C4-2B (cell line): ENCODE measurements around the gene TMBIM1.

Source experiments
- H3K27ac ChIP-seq: fragments of 450-650 bp; 2 replicates; pipeline ENCODE4 v1.5.1; 2017
- ZFX ChIP-seq: fragments of 450-650 bp; IDR thresholded peaks from 2 replicates; pipeline ENCODE4 v1.6.1; 2017
- TF ChIP-seq, protein P1 (sequence below): fragments of 450-650 bp; conservative IDR thresholded peaks from 2 replicates; pipeline ENCODE4 v1.5.1; 2017; ENCODE audit warnings: mild to moderate bottlenecking

TMBIM1 gene

DNA sequence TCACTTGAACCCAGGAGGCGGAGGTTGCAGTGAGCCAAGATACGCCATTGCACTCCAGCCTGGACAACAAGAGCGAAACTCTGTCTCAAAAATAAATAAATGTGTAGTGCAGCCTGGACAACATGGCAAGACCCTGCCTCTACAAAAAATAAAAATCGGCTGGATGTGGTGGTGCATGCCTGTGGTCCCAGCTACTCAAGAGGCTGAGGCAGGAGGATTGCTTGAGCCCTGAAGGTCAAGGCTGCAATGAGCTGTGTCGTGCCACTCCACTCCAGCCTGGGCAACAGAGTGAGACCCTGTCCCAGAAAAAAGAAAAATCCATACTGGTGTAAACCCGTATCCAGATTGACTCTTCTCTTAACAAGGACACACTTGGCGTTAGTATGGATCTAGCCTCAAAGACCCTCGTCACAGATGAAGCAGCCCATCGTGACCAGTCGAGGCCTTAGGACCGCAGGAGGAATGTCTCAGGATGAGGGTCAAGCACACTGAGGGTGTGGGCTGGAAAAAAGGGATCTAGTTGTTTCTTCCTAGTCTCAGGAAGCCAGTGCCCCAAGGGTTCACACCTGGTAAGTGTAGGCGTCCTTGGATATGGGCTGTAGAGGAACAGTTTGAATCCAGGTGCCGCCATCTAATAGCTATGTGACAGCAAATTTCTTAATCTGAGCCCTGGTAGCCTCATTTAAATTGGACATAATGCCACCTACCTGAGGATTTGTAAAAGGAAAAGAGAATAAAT, 35.5 kb downstream of the TMBIM1 start:
- no peak overlapping the region; the same call in 1 of the 2 replicates for H3K27ac ChIP-seq
- no peak for TF ChIP-seq ZFX
- TF ChIP-seq, protein P1, sequence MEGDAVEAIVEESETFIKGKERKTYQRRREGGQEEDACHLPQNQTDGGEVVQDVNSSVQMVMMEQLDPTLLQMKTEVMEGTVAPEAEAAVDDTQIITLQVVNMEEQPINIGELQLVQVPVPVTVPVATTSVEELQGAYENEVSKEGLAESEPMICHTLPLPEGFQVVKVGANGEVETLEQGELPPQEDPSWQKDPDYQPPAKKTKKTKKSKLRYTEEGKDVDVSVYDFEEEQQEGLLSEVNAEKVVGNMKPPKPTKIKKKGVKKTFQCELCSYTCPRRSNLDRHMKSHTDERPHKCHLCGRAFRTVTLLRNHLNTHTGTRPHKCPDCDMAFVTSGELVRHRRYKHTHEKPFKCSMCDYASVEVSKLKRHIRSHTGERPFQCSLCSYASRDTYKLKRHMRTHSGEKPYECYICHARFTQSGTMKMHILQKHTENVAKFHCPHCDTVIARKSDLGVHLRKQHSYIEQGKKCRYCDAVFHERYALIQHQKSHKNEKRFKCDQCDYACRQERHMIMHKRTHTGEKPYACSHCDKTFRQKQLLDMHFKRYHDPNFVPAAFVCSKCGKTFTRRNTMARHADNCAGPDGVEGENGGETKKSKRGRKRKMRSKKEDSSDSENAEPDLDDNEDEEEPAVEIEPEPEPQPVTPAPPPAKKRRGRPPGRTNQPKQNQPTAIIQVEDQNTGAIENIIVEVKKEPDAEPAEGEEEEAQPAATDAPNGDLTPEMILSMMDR: no peak

DNA sequence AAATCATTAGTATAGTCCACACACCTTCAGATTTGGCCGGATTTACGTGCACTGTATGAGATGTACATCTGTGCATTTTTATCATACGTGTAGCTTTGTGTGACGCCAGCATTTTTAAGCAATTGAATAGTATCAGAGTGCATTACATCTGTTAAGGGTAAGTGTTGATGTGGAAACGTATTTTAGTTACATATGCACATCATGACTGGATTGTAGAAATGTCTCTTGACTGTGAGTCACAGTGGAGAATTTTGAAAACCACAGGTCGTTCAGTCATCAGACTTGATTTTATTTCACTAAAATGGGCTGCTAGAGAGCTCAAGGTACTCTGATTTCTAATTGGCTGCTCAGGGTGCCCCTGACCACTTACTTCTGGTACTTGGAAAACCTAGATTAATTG, 36.9 kb downstream of the TMBIM1 start:
- H3K27ac ChIP-seq: no peak overlapping the region
- TF ChIP-seq, protein P1: no peak
- TF ChIP-seq ZFX: no peak

DNA sequence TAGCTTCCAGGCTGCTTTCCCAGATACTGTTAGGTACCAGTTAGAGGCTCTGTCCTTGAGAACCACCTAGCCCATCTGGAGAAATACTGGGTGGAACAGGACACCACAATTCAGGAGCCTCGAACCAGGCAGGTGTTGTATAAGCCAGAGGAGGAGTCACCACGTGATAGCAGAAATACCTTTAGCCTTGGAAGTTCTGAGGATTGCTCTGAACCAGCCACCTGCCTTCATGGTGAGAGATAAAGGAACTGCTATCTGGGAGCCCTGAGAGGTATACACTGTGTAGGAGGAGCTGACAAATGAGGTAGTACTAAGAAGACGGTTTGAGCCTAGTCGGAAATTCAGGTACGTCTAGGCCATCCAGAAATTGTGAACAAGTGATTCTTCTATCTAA, 39.1 kb downstream of the TMBIM1 start:
- TF ChIP-seq ZFX: no peak
- TF ChIP-seq, protein P1: no peak
- H3K27ac ChIP-seq: no peak overlapping the region

DNA sequence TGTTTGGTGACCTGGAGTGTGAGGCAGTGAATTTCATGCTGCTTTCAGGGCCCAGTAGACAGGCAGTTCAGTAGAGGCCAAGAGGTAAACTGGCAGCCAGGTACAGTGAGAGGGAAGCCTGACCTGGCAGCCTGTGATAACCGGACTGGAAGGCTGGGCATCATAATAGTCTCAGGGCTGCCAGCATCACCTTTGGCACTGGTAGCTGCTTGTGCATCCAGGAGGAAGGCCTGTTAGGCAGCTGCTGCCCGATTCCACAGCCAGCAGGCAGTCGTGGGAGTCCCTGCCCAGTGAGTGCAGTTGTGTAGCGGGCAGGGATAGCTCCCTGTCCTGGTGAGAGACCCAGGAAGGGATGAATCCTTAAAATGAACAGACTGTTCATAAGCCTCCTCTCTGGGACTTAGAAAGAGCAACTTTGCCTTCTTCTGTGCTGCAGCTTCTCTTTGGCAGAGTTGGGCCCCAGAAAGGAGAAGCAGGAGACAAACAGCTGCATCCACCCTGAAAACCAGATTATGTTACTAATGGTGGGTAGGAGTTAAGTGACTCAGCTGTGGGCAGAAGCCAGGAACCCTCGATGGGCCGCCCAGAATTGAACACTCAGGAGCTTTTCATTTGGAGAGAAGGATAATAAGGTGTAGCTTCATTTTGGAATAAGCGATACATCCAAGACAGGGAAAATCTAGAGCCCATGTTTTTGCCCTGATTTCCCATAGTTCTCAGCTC, 39.6 kb downstream of the TMBIM1 start:
- H3K27ac ChIP-seq: no peak overlapping the region
- TF ChIP-seq ZFX: no peak
- TF ChIP-seq, protein P1: no peak

DNA sequence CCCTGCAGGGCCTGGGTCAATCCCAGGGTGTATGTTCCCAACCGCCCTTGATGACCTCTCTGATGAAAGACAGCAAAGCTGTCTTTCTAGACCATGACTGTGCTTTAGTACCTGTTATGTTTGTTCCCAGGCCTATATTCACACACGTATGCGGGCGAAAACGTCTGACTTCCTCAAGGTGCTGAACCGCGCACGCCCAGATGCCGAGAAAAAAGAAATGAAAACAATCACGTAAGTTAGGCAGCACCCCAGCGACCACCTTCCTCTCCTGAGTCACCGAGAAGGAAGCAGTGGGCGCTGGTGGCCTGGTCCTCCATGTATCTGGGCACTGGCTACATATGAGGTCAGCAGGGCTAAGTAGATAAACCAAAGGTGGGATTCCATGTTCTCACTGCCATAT, 42.6 kb downstream of the TMBIM1 start:
- H3K27ac ChIP-seq: no peak overlapping the region
- no peak for TF ChIP-seq ZFX
- TF ChIP-seq, protein P1: no peak

DNA sequence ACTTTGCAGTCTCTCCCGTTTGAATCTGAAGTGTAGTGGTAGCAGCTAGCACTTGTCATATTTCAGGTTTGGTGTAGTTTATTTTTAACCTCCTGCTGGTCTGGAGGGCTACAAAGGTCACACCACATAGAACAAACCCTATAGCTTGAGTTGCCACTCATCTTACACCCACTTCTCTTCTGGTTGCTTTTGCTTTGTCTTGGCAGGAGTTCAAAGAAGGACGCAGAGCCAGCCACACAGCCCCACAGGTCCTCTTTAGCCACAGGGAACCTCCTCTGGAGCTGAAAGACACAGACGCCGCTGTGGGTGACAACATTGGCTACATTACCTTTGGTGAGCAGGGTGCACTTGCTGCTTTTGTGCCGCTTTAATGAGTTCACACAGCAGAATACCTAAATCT, 47.1 kb downstream of the TMBIM1 start:
- TF ChIP-seq ZFX: no peak
- TF ChIP-seq, protein P1: no peak
- peak overlapping the region; percentile 33; the same call in 1 of the 2 replicates for H3K27ac ChIP-seq

DNA sequence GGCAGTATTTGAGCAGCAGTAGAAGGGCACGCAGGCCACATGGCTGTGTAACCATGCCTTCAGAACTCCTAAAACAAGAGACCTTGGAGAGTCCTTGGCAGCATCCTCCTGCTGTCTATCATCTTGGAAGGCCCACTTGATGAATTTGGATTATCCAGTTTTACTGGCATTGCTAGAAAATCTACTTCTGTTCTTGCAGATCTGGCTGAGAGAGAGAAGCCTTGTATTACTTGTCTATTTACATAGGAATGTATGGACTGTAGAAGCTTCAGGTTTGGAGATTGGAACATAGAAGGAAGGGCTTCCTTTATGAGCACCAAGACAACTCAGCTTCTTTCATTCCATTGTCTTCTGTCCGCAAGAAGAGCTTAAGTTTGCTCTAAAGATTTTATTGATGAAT, 47.6 kb downstream of the TMBIM1 start:
- no peak for TF ChIP-seq ZFX
- TF ChIP-seq, protein P1: no peak
- peak overlapping the region; percentile 11; the same call in 1 of the 2 replicates for H3K27ac ChIP-seq
